ENCODE data around the gene PRR5L. TPM values are rescaled to one million over a fixed set of nuclear protein-coding genes. Genes with fewer than 3 reads are reported as not detected.

PRR5L gene
- total and polyA plus RNA-seq, 4 experiments from 2014 or later, result 10.1 to 62.7 (median 39.7) TPM

DNA sequence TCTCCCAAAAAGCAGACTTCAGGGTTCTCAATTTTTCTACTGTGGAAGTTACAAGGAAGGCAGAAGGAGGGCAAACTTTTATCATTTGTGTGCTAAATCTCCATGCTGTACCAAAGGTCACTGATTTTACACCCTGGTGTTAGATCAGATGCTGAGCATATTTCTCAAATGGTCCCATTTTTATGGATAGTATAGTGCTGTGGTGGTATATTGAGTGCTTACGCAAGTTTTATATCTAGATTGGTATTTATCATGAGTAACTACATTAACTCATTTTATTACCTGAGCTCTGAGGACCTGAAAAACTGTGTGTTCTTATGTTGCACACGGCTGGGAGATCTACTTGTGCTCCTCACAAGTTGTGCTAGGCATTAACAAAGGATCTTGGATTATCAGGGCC is 75.1 kb downstream of the PRR5L start:
- Mint-ChIP-seq H3K27me3 (peaks cover 0 to 1% of the 10 kb centered on the region in 2 donors), H3K36me3 (no peaks in the 10 kb centered on the region), H3K4me3 (no peak overlapping the region), H3K9me3 (peaks cover 0 to 2% (median 0%) of the 10 kb centered on the region in 8 donors), H3K4me1 (peaks cover 10 to 28% (median 18%) of the 10 kb centered on the region in 4 donors), H3K27ac (no peak overlapping the region)
- no peak for DNase-seq
- Histone ChIP-seq H3K27ac (ENCODE audit: low read depth, low read length) (no peak overlapping the region), H3K4me1 (ENCODE audit: insufficient read depth, low read length) (peaks cover 19% of the 10 kb centered on the region), H3K4me3 (ENCODE audit: low read length in 2 of 2) (no peak overlapping the region), H3K36me3 (ENCODE audit: insufficient read depth, low read length) (no peaks in the 10 kb centered on the region), H3K9me3 (ENCODE audit: control insufficient read depth in 1 of 2, low read length in 2 of 2) (no peaks in the 10 kb centered on the region), H3K27me3 (ENCODE audit: insufficient read depth, low read length) (no peaks in the 10 kb centered on the region)
- intact Hi-C loops (cut with micrococcal nuclease), result no loop called here
- POLR2A ChIA-PET (ENCODE audit: partially characterized antibody), result no interaction called here
- CTCF ChIA-PET (ENCODE audit: partially characterized antibody), result no interaction called here

DNA sequence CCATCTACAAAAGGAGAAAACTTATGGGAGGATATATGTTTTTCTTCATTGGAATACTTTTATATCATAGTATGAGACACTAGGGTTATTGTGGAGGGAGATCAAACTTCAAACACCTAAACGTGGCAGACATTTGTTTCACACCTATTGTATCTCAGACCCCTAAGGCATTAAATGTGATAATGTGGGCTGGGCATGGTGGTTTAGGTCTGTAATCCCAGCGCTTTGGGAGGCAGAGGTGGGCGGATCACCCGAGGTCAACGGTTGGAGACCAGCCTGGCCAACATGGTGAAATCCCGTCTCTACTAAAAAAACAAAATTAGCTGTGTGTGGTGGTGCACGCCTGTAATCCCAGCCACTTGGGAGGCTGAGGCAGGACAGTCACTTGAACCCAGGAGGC is 75.5 kb downstream of the PRR5L start:
- no peaks in the 10 kb centered on the region for H3K36me3 Mint-ChIP-seq
- H3K9me3 Mint-ChIP-seq, result peaks cover 0 to 2% (median 0%) of the 10 kb centered on the region in 8 donors
- DNase-seq, result no peak
- no peak overlapping the region for H3K27ac ChIP-seq (ENCODE audit: low read depth, low read length)
- H3K4me1 Mint-ChIP-seq, result peaks cover 10 to 30% (median 19%) of the 10 kb centered on the region in 4 donors
- intact Hi-C loops (cut with micrococcal nuclease), result no loop called here
- POLR2A ChIA-PET (ENCODE audit: partially characterized antibody), result no interaction called here
- no peaks in the 10 kb centered on the region for H3K27me3 ChIP-seq (ENCODE audit: insufficient read depth, low read length)
- H3K4me3 Mint-ChIP-seq, result no peak overlapping the region
- H3K36me3 ChIP-seq (ENCODE audit: insufficient read depth, low read length), result no peaks in the 10 kb centered on the region
- CTCF ChIA-PET (ENCODE audit: partially characterized antibody), result no interaction called here
- peaks cover 0 to 1% of the 10 kb centered on the region in 2 donors for H3K27me3 Mint-ChIP-seq
- no peaks in the 10 kb centered on the region for H3K9me3 ChIP-seq (ENCODE audit: control insufficient read depth in 1 of 2, low read length in 2 of 2)
- no peak overlapping the region for H3K27ac Mint-ChIP-seq
- no peak overlapping the region for H3K4me3 ChIP-seq (ENCODE audit: low read length in 2 of 2)
- H3K4me1 ChIP-seq (ENCODE audit: insufficient read depth, low read length), result peaks cover 19% of the 10 kb centered on the region

DNA sequence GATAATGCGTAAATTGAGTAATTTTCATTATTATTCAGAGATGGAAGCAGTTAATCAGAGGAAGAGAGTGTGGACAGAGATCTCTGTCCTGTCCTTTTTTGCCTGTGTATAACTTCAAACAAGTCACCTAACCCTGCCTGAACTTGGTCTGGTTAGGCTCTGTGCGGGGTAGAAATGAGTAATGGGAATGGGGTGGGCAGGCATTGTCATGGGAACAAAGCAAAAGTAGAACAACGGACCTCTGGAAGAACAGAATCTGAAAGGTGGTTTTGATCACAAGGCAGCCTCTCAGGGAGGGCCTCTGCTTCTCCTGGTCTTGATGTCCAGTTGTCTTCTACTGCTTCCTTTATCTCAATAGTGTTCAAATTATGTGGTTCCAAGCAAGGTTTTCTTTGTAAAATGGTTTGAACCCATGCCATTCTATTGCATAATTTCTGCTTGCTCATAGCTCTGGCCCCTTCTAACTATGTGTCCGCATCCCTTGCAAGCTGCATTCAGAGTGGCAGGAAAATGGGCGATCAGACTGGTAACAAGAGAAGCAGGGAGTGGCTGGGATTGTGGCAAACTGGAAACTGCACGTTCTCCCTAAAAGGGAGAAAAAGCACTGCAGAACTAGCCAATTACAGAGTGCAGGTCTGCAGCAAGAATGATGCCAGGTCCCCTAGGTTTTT is 76.1 kb downstream of the PRR5L start:
- no peak overlapping the region for H3K27ac Mint-ChIP-seq
- Histone ChIP-seq H3K4me1 (ENCODE audit: insufficient read depth, low read length) (peaks cover 19% of the 10 kb centered on the region), H3K36me3 (ENCODE audit: insufficient read depth, low read length) (no peaks in the 10 kb centered on the region), H3K27ac (ENCODE audit: low read depth, low read length) (no peak overlapping the region), H3K9me3 (ENCODE audit: control insufficient read depth in 1 of 2, low read length in 2 of 2) (no peaks in the 10 kb centered on the region), H3K27me3 (ENCODE audit: insufficient read depth, low read length) (no peaks in the 10 kb centered on the region), H3K4me3 (ENCODE audit: low read length in 2 of 2) (no peak overlapping the region)
- DNase-seq, result no peak
- POLR2A ChIA-PET (ENCODE audit: partially characterized antibody), result no interaction called here
- peaks cover 0 to 1% of the 10 kb centered on the region in 2 donors for H3K27me3 Mint-ChIP-seq
- intact Hi-C loops (cut with micrococcal nuclease), result no loop called here
- CTCF ChIA-PET (ENCODE audit: partially characterized antibody), result interaction anchor here (0.6 to 11.2 kb wide), 5 partner anchors 9 to 121 kb away, joined by 3 to 92 read pairs (median 5); no protein-coding TSS in a partner anchor
- H3K4me1 Mint-ChIP-seq, result peaks cover 10 to 34% (median 21%) of the 10 kb centered on the region in 4 donors
- H3K4me3 Mint-ChIP-seq, result no peak overlapping the region
- peaks cover 0 to 2% (median 0%) of the 10 kb centered on the region in 8 donors for H3K9me3 Mint-ChIP-seq
- H3K36me3 Mint-ChIP-seq, result peaks cover 0 to 3% of the 10 kb centered on the region in 2 donors

DNA sequence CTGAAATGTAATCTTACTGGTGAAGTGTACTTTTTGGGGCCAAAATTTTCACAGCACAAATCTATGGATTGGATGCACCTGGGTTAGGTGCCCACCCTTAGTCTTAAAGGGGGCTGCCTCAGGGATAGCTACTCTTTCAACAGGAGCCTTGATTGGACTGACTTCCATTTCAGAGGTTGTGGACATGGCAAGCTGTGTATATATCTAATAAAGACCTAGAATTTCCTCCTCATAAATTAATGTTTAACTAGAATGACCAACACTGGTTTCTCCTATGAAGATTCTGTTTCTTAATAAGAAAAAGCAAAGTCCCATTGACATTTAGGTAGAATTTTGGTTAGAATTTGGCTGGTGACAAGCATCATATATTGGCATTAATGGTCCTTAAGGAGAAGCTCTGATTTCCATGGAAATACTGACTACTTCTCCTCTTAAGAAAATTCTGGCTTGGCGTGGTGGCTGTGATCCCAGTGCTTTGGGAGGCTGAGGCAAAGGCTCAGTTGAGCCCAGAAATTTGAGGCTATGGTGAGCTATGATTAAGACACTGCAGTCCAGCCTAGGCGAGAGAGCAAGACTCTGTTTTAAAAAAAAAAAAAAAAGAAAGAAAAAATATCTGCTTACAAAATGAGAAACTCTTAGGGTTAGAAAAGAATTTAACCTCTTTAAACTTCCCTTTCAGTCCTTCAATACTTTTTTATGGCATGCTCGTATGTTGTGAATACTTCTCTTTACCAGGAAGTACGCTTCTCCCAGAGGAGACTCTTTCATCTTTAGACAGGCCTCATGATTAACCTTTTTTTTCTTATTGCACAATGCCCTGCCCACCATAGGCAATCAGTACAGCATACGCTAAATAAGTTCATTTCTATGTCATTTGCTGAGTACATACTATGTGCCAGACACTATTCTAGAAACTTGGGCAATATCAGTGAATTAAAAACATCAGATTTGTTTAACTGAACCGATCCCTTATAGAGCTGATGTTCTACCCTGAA is 77.2 kb downstream of the PRR5L start:
- DNase-seq, result no peak
- peaks cover 0 to 3% of the 10 kb centered on the region in 2 donors for H3K36me3 Mint-ChIP-seq
- H3K4me1 ChIP-seq (ENCODE audit: insufficient read depth, low read length), result peaks cover 28% of the 10 kb centered on the region
- ChIA-PET POLR2A (ENCODE audit: partially characterized antibody) (interaction anchor here (1.5 kb wide), 1 partner anchor 20 kb away, joined by 3 read pairs; no protein-coding TSS in a partner anchor), CTCF (ENCODE audit: partially characterized antibody) (interaction anchor here (0.6 to 11.2 kb wide), 8 partner anchors 10 to 120 kb away, joined by 3 to 92 read pairs (median 4); no protein-coding TSS in a partner anchor)
- H3K4me1 Mint-ChIP-seq, result peaks cover 14 to 44% (median 27%) of the 10 kb centered on the region in 4 donors
- peaks cover 0 to 1% of the 10 kb centered on the region in 2 donors for H3K27me3 Mint-ChIP-seq
- H3K9me3 Mint-ChIP-seq, result peaks cover 0 to 2% (median 0%) of the 10 kb centered on the region in 8 donors
- H3K9me3 ChIP-seq (ENCODE audit: control insufficient read depth in 1 of 2, low read length in 2 of 2), result no peaks in the 10 kb centered on the region
- peak overlapping the region in 2 of 7 donors; percentile 21 to 90 for H3K27ac Mint-ChIP-seq
- H3K27me3 ChIP-seq (ENCODE audit: insufficient read depth, low read length), result no peaks in the 10 kb centered on the region
- intact Hi-C loops (cut with micrococcal nuclease), result no loop called here
- H3K27ac ChIP-seq (ENCODE audit: low read depth, low read length), result no peak overlapping the region
- H3K36me3 ChIP-seq (ENCODE audit: insufficient read depth, low read length), result no peaks in the 10 kb centered on the region
- H3K4me3 Mint-ChIP-seq, result peak overlapping the region in 1 of 8 donors; percentile 30
- no peak overlapping the region for H3K4me3 ChIP-seq (ENCODE audit: low read length in 2 of 2)

DNA sequence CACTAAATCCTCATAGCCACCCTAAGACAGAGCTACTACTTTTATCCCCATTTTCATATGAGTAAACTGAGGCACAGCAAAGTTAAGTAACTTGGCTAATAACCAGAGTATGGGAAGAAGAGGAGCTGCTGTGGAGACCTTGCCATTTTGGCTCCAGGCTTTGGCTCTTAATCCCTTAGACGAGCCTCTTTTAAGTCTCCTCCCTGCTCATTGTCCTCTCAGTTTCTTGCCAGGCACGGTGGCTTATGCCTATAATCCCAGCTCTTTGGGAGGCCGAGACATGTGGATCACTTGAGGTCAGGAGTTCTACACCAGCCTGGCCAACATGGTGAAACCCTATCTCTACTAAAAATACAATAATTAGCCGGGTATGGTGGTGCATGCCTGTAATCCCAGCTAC is 78.6 kb downstream of the PRR5L start:
- H3K27me3 ChIP-seq (ENCODE audit: insufficient read depth, low read length), result no peaks in the 10 kb centered on the region
- ChIA-PET CTCF (ENCODE audit: partially characterized antibody) (interaction anchor here (2.1 to 11.2 kb wide), 10 partner anchors 10 to 120 kb away, joined by 4 to 92 read pairs (median 25); no protein-coding TSS in a partner anchor), POLR2A (ENCODE audit: partially characterized antibody) (interaction anchor here (1.5 to 8.4 kb wide), 9 partner anchors 10 to 78 kb away, joined by 5 to 87 read pairs (median 38); no protein-coding TSS in a partner anchor)
- H3K36me3 ChIP-seq (ENCODE audit: insufficient read depth, low read length), result no peaks in the 10 kb centered on the region
- peaks cover 0 to 1% of the 10 kb centered on the region in 2 donors for H3K27me3 Mint-ChIP-seq
- H3K4me1 Mint-ChIP-seq, result peaks cover 18 to 58% (median 35%) of the 10 kb centered on the region in 4 donors
- H3K4me3 ChIP-seq (ENCODE audit: low read length in 2 of 2), result no peak overlapping the region
- H3K4me1 ChIP-seq (ENCODE audit: insufficient read depth, low read length), result peaks cover 39% of the 10 kb centered on the region
- H3K27ac ChIP-seq (ENCODE audit: low read depth, low read length), result no peak overlapping the region
- no peaks in the 10 kb centered on the region for H3K9me3 Mint-ChIP-seq
- H3K4me3 Mint-ChIP-seq, result peak overlapping the region in 4 of 8 donors; percentile 1 to 98 (median 50)
- no peak for DNase-seq
- no peaks in the 10 kb centered on the region for H3K9me3 ChIP-seq (ENCODE audit: control insufficient read depth in 1 of 2, low read length in 2 of 2)
- intact Hi-C loops (cut with micrococcal nuclease), result loop anchor here (5.0 kb wide), 3 partner anchors 48 to 1937 kb away; partner anchors contain the start of gene CAT
- H3K27ac Mint-ChIP-seq, result peak overlapping the region in 1 of 7 donors; percentile 90
- H3K36me3 Mint-ChIP-seq, result peaks cover 3 to 8% of the 10 kb centered on the region in 2 donors

DNA sequence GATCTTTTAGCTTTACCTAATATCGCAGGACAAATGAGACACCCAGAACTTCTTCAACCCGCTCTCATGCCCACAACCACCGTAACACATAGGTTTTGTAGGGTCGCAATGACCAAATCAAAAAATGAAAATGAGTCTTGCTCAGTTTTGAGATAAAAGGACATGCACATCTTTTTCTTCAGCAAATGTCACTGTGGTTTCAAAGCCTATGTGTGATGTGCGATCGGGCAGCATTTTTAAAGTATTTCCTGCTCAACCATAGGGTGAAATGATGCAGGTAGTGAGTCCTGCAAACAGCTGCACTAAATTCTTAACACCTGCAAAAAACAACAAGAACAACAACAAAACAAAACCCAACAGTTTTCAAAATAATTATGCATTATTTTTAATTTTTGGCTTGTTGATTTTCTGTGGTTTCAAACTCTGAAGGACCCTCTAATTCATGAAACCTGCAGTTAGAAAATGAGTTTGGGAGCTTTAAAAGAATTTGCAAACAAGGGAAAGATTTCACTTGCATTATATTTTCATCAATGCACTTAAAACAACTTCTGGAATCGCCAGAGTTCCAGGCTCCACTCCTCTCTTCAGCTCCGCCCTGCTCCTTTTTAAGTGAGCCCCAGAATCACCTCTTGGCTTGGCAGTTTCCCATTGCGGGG is 79.4 kb downstream of the PRR5L start:
- H3K27ac ChIP-seq (ENCODE audit: low read depth, low read length), result no peak overlapping the region
- H3K27ac Mint-ChIP-seq, result peak overlapping the region; percentile 23 to 90 (median 77)
- no peaks in the 10 kb centered on the region for H3K27me3 ChIP-seq (ENCODE audit: insufficient read depth, low read length)
- POLR2A ChIA-PET (ENCODE audit: partially characterized antibody), result interaction anchor here (0.9 to 8.4 kb wide), 18 partner anchors 9 to 134 kb away, joined by 3 to 87 read pairs (median 9); no protein-coding TSS in a partner anchor
- H3K9me3 Mint-ChIP-seq, result no peaks in the 10 kb centered on the region
- H3K27me3 Mint-ChIP-seq, result peaks cover 0 to 1% of the 10 kb centered on the region in 2 donors
- peak overlapping the region; percentile 79 to 98 (median 97) for H3K4me3 Mint-ChIP-seq
- H3K36me3 Mint-ChIP-seq, result peaks cover 3 to 8% of the 10 kb centered on the region in 2 donors
- peak in 1 of 5 donors; percentile 37 for DNase-seq
- H3K36me3 ChIP-seq (ENCODE audit: insufficient read depth, low read length), result no peaks in the 10 kb centered on the region
- CTCF ChIA-PET (ENCODE audit: partially characterized antibody), result interaction anchor here (0.6 to 11.2 kb wide), 17 partner anchors 9 to 568 kb away, joined by 3 to 92 read pairs (median 20); partner anchors contain the start of gene TRAF6
- peaks cover 18 to 66% (median 40%) of the 10 kb centered on the region in 4 donors for H3K4me1 Mint-ChIP-seq
- H3K4me1 ChIP-seq (ENCODE audit: insufficient read depth, low read length), result peaks cover 46% of the 10 kb centered on the region
- H3K4me3 ChIP-seq (ENCODE audit: low read length in 2 of 2), result no peak overlapping the region
- intact Hi-C loops (cut with micrococcal nuclease), result loop anchor here (5.0 kb wide), 3 partner anchors 47 to 1938 kb away; partner anchors contain the start of gene CAT
- H3K9me3 ChIP-seq (ENCODE audit: control insufficient read depth in 1 of 2, low read length in 2 of 2), result no peaks in the 10 kb centered on the region

All from CD4-positive, alpha-beta memory T cell (primary cell).